HCT116 (cell line): ENCODE results near the gene SCUBE2. TPM values are rescaled to one million over a fixed set of nuclear protein-coding genes. Genes with fewer than 3 reads are reported as not detected.

Source experiments
- ATAC-seq: fragments of 200-7000 bp; cut with Tn5 transposase; 2 replicates; pipeline ENCODE4 v1.9.1; 2020; ENCODE audit warnings: mild to moderate bottlenecking, moderate library complexity
- BruUV-seq: library from RNA; stranded (reverse); fragments of 400-500 nt; replicated peaks from 2 replicates; lab custom pipeline; 2021; lab: Mats Ljungman, UMichigan
- CTCF ChIA-PET: fragments of 300-600 bp; sonication (Branson Sonifier 250); formaldehyde crosslinking; loops from one replicate; lab custom pipeline; 2021; ENCODE audit warnings: antibody characterized with exemption; lab: Charles Lee
- POLR2A ChIA-PET: fragments of 300-600, 350-600 bp; sonication (Branson Sonifier 250); formaldehyde crosslinking; loops from one replicate; lab custom pipeline; 2021; ENCODE audit warnings: antibody characterized with exemption; lab: Charles Lee
- RAD21 ChIA-PET, 2 experiments: fragments of 300-600 bp; sonication (Branson Sonifier 250); formaldehyde crosslinking; loops; one replicate each; lab custom pipeline; 2023; ENCODE audit warnings: low total read pairs in 2 of 2; ENCODE audit not compliant: uncharacterized antibody in 2 of 2, unreplicated experiment in 2 of 2, low non-redundant PET in 1 of 2; lab: Charles Lee
- DNase-seq: peaks from one replicate; pipeline ENCODE4 v3.0.0-alpha.2; 2010; ENCODE audit warnings: low read depth, low spot score
- H2AFZ ChIP-seq: fragments of 200-600 bp; shearing (Covaris generic), sonication (generic); 2 replicates; pipeline ENCODE4 v1.6.1; 2017; ENCODE audit warnings: low read depth, mixed run types, mixed read lengths, antibody characterized with exemption, low read length; ENCODE audit not compliant: poor library complexity, severe bottlenecking
- H3K27ac ChIP-seq: 2 replicates; pipeline ENCODE4 v1.5.1; 2012; ENCODE audit warnings: low read depth, low read length
- H3K27me3 ChIP-seq: fragments of 200-600 bp; sonication (generic); 2 replicates; pipeline ENCODE4 v1.6.1; 2016; ENCODE audit warnings: mixed run types, low read length, mixed read lengths; ENCODE audit not compliant: insufficient read depth
- H3K36me3 ChIP-seq, 2 experiments: fragments of 200-500 bp in 1 of 2; fragments of 200-600 bp in 1 of 2; sonication (Bioruptor generic) in 1 of 2; sonication (generic) in 1 of 2; 2 replicates each; pipeline versions ENCODE4 v1.5.1 to v1.6.1; 2014 to 2016; ENCODE audit warnings: low read length in 2 of 2, inconsistent platforms in 1 of 2, mixed read lengths in 1 of 2, mixed run types in 1 of 2; ENCODE audit not compliant: insufficient read depth in 2 of 2, control insufficient read depth in 1 of 2
- H3K4me1 ChIP-seq, 2 experiments: fragments of 200-600 bp in 1 of 2; sonication (generic) in 1 of 2; 2 replicates each; pipeline versions ENCODE4 v1.5.1 to v1.6.1; 2012 to 2017; ENCODE audit warnings: low read length in 2 of 2, inconsistent platforms in 1 of 2, mild to moderate bottlenecking in 1 of 2, mixed read lengths in 1 of 2, mixed run types in 1 of 2, moderate library complexity in 1 of 2; ENCODE audit not compliant: insufficient read depth in 2 of 2, control insufficient read depth in 1 of 2
- H3K4me2 ChIP-seq: fragments of 200-600 bp; sonication (generic); 2 replicates; pipeline ENCODE4 v1.6.1; 2017; ENCODE audit warnings: mixed run types, low read length, mixed read lengths
- H3K4me3 ChIP-seq, 2 experiments: fragments of 200-600 bp in 1 of 2; sonication (generic) in 1 of 2; replicated peaks in 1 of 2; 2 replicates each; pipeline ENCODE4 v1.5.1; 2011 to 2016; ENCODE audit warnings: low read length in 2 of 2, control low read depth in 1 of 2, low read depth in 1 of 2, mild to moderate bottlenecking in 1 of 2, mixed read lengths in 1 of 2, mixed run types in 1 of 2
- H3K79me2 ChIP-seq: fragments of 200-600 bp; sonication (generic); 2 replicates; pipeline ENCODE4 v1.6.1; 2017; ENCODE audit warnings: mild to moderate bottlenecking, mixed run types, low read length, moderate library complexity, mixed read lengths; ENCODE audit not compliant: insufficient read depth
- H3K9ac ChIP-seq: fragments of 200-600 bp; sonication (generic); 2 replicates; pipeline ENCODE4 v1.6.1; 2016; ENCODE audit warnings: low read length, mixed read lengths
- H3K9me2 ChIP-seq: fragments of 200-600 bp; sonication (generic), shearing (Covaris generic); 2 replicates; pipeline ENCODE4 v1.6.1; 2017; ENCODE audit warnings: mixed run types, mild to moderate bottlenecking, moderate library complexity; ENCODE audit not compliant: insufficient read depth
- H3K9me3 ChIP-seq, 2 experiments: fragments of 200-500 bp in 1 of 2; fragments of 200-600 bp in 1 of 2; sonication (Bioruptor generic) in 1 of 2; sonication (generic) in 1 of 2; 2 replicates each; pipeline ENCODE4 v1.6.1; 2014 to 2017; ENCODE audit warnings: low read length in 2 of 2, mixed read lengths in 2 of 2, inconsistent platforms in 1 of 2, low read depth in 1 of 2, mild to moderate bottlenecking in 1 of 2, mixed run types in 1 of 2, moderate library complexity in 1 of 2; ENCODE audit not compliant: control insufficient read depth in 1 of 2, insufficient read depth in 1 of 2
- H4K20me1 ChIP-seq: fragments of 200-600 bp; sonication (generic), shearing (Covaris generic); 2 replicates; pipeline ENCODE4 v1.6.1; 2017; ENCODE audit warnings: mixed run types, mild to moderate bottlenecking, moderate library complexity; ENCODE audit not compliant: insufficient read depth
- CEBPB ChIP-seq: IDR thresholded peaks from 2 replicates; pipeline ENCODE4 v1.6.1; 2012; ENCODE audit warnings: low read depth
- EZH2phosphoT487 ChIP-seq: fragments of 200-600 bp; IDR thresholded peaks from 2 replicates; pipeline ENCODE4 v1.6.1; 2018; ENCODE audit warnings: antibody characterized with exemption, borderline replicate concordance
- FOSL1 ChIP-seq: IDR thresholded peaks from 2 replicates; pipeline ENCODE4 v1.6.1; 2012; ENCODE audit warnings: low read depth
- POLR2AphosphoS5 ChIP-seq: IDR thresholded peaks from 2 replicates; pipeline ENCODE4 v1.6.1; 2011; ENCODE audit warnings: mild to moderate bottlenecking, low read depth, low read length, moderate library complexity
- RAD21 ChIP-seq: IDR thresholded peaks from 2 replicates; pipeline ENCODE4 v1.6.1; 2012; ENCODE audit warnings: low read depth, mild to moderate bottlenecking
- YY1 ChIP-seq: IDR thresholded peaks from 2 replicates; pipeline ENCODE4 v1.6.1; 2011; ENCODE audit warnings: low read length, low read depth, moderate library complexity, mild to moderate bottlenecking; ENCODE audit not compliant: insufficient replicate concordance; ENCODE audit errors: extremely low read depth
- ZFX ChIP-seq: fragments of 450-650 bp; IDR thresholded peaks from 2 replicates; pipeline ENCODE4 v1.6.1; 2017
- intact Hi-C: fragments of 100-400 bp; cut with micrococcal nuclease; formaldehyde crosslinking; loops from 2 replicates; pipeline ENCODE4 v1.10.0; 2022
- total RNA-seq: library from RNA; stranded (reverse); gene quantifications from one replicate; pipeline ENCODE4 v1.2.1, GENCODE V29; 2021; ENCODE audit not compliant: unreplicated experiment
- TF ChIP-seq, protein P1 (sequence below): IDR thresholded peaks from 2 replicates; pipeline ENCODE4 v1.6.1; 2012; ENCODE audit warnings: low read depth

SCUBE2 gene
- total RNA-seq, 1 experiment from 2014 or later = 1.3 TPM

DNA sequence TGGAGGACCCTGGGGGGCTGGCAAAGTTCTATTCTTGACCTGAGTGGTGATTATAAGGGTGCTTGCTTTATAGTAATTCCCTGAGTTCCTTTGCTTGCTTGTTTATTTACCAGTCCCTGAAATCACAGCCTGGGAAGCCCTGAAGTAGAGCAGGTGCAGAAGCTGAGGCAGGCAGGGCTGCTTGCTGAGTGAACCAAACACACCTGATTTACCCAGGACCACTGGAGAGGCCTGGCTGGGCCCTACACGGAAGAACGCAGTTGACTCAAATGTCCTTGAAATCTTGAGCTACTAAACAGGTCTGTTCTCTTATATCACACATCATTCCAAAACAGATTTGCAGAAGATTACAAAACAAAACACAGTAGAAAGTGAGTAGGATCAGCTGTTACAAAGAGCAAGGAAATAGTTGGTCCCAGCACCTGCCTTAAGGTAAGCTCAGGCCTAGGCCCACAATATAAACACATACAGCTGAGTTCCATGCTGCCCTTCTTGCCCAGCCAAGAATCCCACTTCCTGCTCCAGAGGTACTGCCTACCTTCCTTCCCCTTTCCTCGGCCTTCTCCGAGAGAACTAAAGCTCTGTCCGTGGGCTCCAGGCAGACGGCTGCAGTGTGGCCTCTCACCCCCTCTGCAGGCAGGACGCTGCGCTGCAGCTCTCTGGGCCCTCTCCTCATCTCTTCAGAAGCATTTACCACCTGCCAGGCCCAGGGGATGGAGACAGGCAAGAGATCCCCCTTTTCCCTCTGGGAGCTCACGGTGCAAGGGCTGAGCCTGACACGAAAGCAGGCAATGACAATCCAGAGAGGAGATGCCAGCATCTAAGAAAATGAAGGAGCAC is 46.1 kb upstream of the SCUBE2 start (continued):
- TF ChIP-seq YY1 = no peak
- TF ChIP-seq RAD21 = peak; percentile 88
- TF ChIP-seq FOSL1 = no peak

DNA sequence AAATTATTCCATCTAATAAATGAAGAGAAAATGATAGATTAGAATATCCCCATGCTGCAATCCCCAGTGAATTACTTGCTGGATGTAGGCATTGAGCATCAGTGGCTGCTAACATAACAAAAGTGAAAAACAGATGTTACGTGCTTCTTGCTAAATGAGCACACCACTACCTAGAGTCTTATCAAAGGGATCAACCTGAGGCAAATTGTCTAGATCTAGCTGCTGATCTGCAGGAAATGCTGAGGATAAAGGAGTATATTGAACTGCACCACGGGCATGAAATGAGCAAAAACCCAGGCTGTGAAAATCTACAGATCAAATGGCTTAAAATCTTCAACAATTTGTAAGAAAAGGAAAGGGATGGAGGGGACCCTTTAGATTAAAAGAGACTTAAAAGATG is 45.3 kb upstream of the SCUBE2 start:
- BruUV-seq = TSS peak; percentile 8
- TF ChIP-seq EZH2phosphoT487 = no peak
- no peak for TF ChIP-seq POLR2AphosphoS5
- no peak for TF ChIP-seq ZFX
- TF ChIP-seq RAD21 = no peak
- TF ChIP-seq CEBPB = no peak
- TF ChIP-seq, protein P1, sequence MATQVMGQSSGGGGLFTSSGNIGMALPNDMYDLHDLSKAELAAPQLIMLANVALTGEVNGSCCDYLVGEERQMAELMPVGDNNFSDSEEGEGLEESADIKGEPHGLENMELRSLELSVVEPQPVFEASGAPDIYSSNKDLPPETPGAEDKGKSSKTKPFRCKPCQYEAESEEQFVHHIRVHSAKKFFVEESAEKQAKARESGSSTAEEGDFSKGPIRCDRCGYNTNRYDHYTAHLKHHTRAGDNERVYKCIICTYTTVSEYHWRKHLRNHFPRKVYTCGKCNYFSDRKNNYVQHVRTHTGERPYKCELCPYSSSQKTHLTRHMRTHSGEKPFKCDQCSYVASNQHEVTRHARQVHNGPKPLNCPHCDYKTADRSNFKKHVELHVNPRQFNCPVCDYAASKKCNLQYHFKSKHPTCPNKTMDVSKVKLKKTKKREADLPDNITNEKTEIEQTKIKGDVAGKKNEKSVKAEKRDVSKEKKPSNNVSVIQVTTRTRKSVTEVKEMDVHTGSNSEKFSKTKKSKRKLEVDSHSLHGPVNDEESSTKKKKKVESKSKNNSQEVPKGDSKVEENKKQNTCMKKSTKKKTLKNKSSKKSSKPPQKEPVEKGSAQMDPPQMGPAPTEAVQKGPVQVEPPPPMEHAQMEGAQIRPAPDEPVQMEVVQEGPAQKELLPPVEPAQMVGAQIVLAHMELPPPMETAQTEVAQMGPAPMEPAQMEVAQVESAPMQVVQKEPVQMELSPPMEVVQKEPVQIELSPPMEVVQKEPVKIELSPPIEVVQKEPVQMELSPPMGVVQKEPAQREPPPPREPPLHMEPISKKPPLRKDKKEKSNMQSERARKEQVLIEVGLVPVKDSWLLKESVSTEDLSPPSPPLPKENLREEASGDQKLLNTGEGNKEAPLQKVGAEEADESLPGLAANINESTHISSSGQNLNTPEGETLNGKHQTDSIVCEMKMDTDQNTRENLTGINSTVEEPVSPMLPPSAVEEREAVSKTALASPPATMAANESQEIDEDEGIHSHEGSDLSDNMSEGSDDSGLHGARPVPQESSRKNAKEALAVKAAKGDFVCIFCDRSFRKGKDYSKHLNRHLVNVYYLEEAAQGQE = no peak
- RAD21 ChIA-PET = no interaction called here
- intact Hi-C loops = loop anchor here (1.0 to 5.0 kb wide), 3 partner anchors 121 to 222 kb away; partner anchors contain the start of gene TMEM9B
- CTCF ChIA-PET = no interaction called here
- Histone ChIP-seq H3K79me2 (no peaks in the 10 kb centered on the region), H3K9me2 (no peaks in the 10 kb centered on the region), H3K9ac (no peak overlapping the region), H3K36me3 (peaks cover 3 to 11% of the 10 kb centered on the region in 2 experiments; a peak in 3 of 4 replicates), H3K27me3 (no peaks in the 10 kb centered on the region), H3K4me3 (no peak overlapping the region), H3K27ac (no peak overlapping the region), H3K4me2 (no peak overlapping the region), H3K4me1 (peaks cover 33 to 35% of the 10 kb centered on the region in 2 experiments), H3K9me3 (no peaks in the 10 kb centered on the region), H2AFZ (no peak overlapping the region), H4K20me1 (peaks cover 5% of the 10 kb centered on the region; the same call in 1 of the 2 replicates)
- POLR2A ChIA-PET = no interaction called here
- DNase-seq = no peak
- no peak for ATAC-seq
